Neural crest cell (in vitro differentiated cells): ENCODE data around the gene MRPS27. TPM values are rescaled to one million over a fixed set of nuclear protein-coding genes. Genes with fewer than 3 reads are reported as not detected.

Experiments used
- DNase-seq: peaks from one replicate; pipeline ENCODE4 v3.0.0; 2021; ENCODE audit warnings: low read depth, mixed read lengths, low spot score
- H3K27ac Mint-ChIP-seq: one replicate; pipeline ENCODE4 v1.8.0; 2021; ENCODE audit warnings: mild to moderate bottlenecking, mixed read lengths; ENCODE audit not compliant: unreplicated experiment
- H3K27me3 Mint-ChIP-seq: 2 replicates; pipeline ENCODE4 v1.8.0; 2021; ENCODE audit warnings: low read depth, mild to moderate bottlenecking, mixed read lengths
- H3K36me3 Mint-ChIP-seq: 2 replicates; pipeline ENCODE4 v1.8.0; 2021; ENCODE audit warnings: low read depth, mild to moderate bottlenecking, mixed read lengths
- H3K4me1 Mint-ChIP-seq: 2 replicates; pipeline ENCODE4 v1.8.0; 2021; ENCODE audit warnings: mixed read lengths
- H3K4me3 Mint-ChIP-seq: one replicate; pipeline ENCODE4 v1.8.0; 2021; ENCODE audit warnings: mild to moderate bottlenecking, mixed read lengths
- H3K9me3 Mint-ChIP-seq: 2 replicates; pipeline ENCODE4 v1.8.0; 2021; ENCODE audit warnings: mixed read lengths
- CTCF ChIP-seq: fragments of 200-600 bp; sonication (generic); conservative IDR thresholded peaks from 2 replicates; pipeline ENCODE4 v1.5.0; 2021; ENCODE audit warnings: antibody characterized with exemption, mild to moderate bottlenecking
- total RNA-seq: library from RNA; stranded (reverse); gene quantifications from 2 replicates; pipeline ENCODE4 v1.2.1, GENCODE V29; 2021

Gene MRPS27
- total RNA-seq, 1 donor from 2014 or later = 86.5 TPM

- Mint-ChIP-seq H3K4me3 (no peak overlapping the region), H3K9me3 (peaks cover 2% of the 10 kb centered on the region), H3K27ac (no peak overlapping the region), H3K36me3 (peaks cover 38% of the 10 kb centered on the region), H3K27me3 (no peaks in the 10 kb centered on the region), H3K4me1 (peaks cover 46% of the 10 kb centered on the region)
- TF ChIP-seq CTCF = no peak
- no peak for DNase-seq
Observed at GRCh38 chr5:72187388-72188075, 132.5 kb downstream of the MRPS27 start.

DNA sequence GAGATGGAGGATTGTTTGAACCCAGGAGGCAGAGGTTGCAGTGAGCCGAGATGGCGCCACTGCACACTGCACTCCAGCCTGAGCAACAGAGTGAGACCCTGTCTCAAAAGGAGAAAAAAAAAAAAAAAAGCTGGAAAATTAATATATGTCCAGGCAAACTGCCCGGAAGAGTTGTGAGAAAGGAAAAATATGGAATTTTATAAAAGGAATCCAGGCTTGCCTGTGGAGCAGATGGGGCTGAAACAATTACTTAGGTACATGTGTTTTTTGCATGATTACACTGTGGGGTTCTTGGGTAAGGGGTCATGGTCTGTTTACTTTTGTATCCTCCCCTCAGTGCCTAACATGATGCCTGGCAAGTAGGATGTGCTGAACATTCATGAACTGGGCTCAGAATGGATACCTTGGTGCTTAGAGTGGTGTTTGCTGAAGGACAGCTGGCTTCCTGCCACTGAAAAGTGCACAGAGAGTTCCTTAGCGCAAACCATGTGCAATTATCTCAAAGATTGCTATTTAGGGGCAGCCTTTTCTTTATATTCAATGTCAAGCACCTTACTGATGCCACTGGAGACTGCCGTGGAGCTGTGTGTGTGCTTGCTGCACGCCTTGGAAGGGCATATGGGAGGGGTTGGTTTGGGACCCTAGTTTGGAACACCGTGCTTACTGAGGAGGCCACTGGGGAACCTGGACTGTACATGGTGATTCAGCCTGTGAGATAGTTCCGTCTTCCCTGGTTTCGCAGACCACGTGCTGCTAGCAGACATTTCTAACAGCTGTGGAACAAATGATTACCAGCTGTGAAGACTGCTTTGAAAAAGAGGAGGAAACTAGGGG lies 134.3 kb downstream of the MRPS27 start:
- Mint-ChIP-seq H3K27me3 (no peaks in the 10 kb centered on the region), H3K36me3 (peaks cover 36% of the 10 kb centered on the region), H3K4me1 (peaks cover 51% of the 10 kb centered on the region), H3K4me3 (no peak overlapping the region), H3K9me3 (peaks cover 2% of the 10 kb centered on the region), H3K27ac (no peak overlapping the region)
- no peak for DNase-seq
- TF ChIP-seq CTCF = no peak

DNA sequence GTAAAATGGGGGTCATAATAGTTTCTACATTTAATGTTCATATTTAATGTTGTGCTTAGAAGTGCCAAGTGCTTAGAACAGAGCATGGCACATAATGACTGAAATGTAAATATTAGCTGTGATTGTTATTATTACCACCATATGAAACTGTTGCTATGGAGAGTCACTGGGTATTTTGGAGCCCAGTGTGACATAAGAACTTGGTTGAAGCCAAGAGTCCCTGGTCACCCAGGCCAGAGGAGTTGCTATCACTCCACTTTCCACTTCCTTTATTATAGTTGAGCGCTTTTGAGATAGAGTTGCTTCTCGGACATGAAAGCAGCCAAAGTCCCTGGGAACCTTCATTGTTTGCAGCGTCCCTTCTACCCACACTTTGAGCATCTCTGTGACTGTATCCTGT lies 135.6 kb downstream of the MRPS27 start:
- Mint-ChIP-seq H3K4me1 (peaks cover 59% of the 10 kb centered on the region), H3K9me3 (peaks cover 2% of the 10 kb centered on the region), H3K27me3 (no peaks in the 10 kb centered on the region), H3K27ac (no peak overlapping the region), H3K4me3 (no peak overlapping the region), H3K36me3 (peaks cover 26% of the 10 kb centered on the region)
- no peak for TF ChIP-seq CTCF
- DNase-seq = no peak

DNA sequence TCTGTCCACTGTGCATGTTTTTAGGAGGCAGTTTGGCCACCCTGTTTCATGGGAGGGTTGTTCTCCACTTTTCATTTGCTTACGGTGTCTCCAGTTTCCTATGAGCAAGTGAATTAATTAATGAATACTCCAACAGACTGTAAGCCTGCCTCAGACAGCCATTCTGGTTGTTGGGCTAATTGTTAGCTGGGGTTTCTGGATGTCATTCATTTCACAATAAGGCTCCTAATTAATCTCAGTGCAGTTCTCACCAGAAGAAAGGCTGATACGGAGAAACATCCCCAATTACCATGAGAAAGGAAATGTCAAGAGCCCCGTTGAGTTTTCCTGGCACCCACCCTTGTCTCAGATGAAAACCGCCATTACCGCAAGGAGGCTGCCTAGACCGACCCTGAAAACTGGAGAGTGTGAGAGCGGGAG lies 136.9 kb downstream of the MRPS27 start:
- peak overlapping the region; percentile 95 for H3K27ac Mint-ChIP-seq
- H3K4me1 Mint-ChIP-seq = peaks cover 70% of the 10 kb centered on the region
- no peak for DNase-seq
- peak overlapping the region; percentile 72 for H3K4me3 Mint-ChIP-seq
- peaks cover 20% of the 10 kb centered on the region for H3K36me3 Mint-ChIP-seq
- peaks cover 2% of the 10 kb centered on the region for H3K9me3 Mint-ChIP-seq
- H3K27me3 Mint-ChIP-seq = no peaks in the 10 kb centered on the region
- TF ChIP-seq CTCF = no peak

GRCh38 chr5:72182686-72183085 lies 137.4 kb downstream of the MRPS27 start:
- H3K4me3 Mint-ChIP-seq = peak overlapping the region; percentile 72
- no peak for TF ChIP-seq CTCF
- DNase-seq = peak; percentile 26
- no peaks in the 10 kb centered on the region for H3K9me3 Mint-ChIP-seq
- no peaks in the 10 kb centered on the region for H3K27me3 Mint-ChIP-seq
- H3K4me1 Mint-ChIP-seq = peaks cover 74% of the 10 kb centered on the region
- H3K27ac Mint-ChIP-seq = peak overlapping the region; percentile 92
- peaks cover 17% of the 10 kb centered on the region for H3K36me3 Mint-ChIP-seq
